Mucosa of descending colon (tissue), 3 donors: ENCODE results near the gene BSCL2. TPM values are rescaled to one million over a fixed set of nuclear protein-coding genes. Genes with fewer than 3 reads are reported as not detected.
"Not testable (repeated sequence)": the region's sequence is repeated elsewhere in the genome, so short reads cannot be mapped to it uniquely, and the experiment has no call there.

ENCODE experiments used
- ATAC-seq: fragments of 200-7000 bp; cut with Tn5 transposase; one replicate; pipeline ENCODE4 v1.9.1; 2020; ENCODE audit warnings: mild to moderate bottlenecking, moderate library complexity
- DNase-seq, 3 donors: peaks; one replicate each; pipeline ENCODE4 v3.0.0-alpha.2; 2020
- H3K36me3 ChIP-seq: fragments of 200-600 bp; one replicate; pipeline ENCODE4 v1.8.0; 2021; ENCODE audit warnings: low read depth, mild to moderate bottlenecking
- H3K4me1 ChIP-seq: fragments of 200-600 bp; one replicate; pipeline ENCODE4 v1.8.0; 2021; ENCODE audit warnings: low read depth, mild to moderate bottlenecking
- H3K4me3 ChIP-seq: fragments of 200-600 bp; one replicate; pipeline ENCODE4 v1.8.0; 2021; ENCODE audit warnings: mild to moderate bottlenecking
- H3K9me3 ChIP-seq: fragments of 200-600 bp; one replicate; pipeline ENCODE4 v1.8.0; 2021; ENCODE audit warnings: mild to moderate bottlenecking
- CTCF ChIP-seq: fragments of 200-600 bp; IDR thresholded peaks from one replicate; pipeline ENCODE4 v1.8.0; 2022; ENCODE audit warnings: antibody characterized with exemption, mild to moderate bottlenecking
- intact Hi-C, 2 donors: fragments of 100-400 bp; cut with DNase I in 1 of 2; cut with micrococcal nuclease in 1 of 2; formaldehyde crosslinking; loops; one replicate each; pipeline versions ENCODE4 v1.11.0 to v1.11.1; 2022; cut with DNase I, micrococcal nuclease
- total RNA-seq, 3 donors: library from RNA; stranded (reverse); fragmentation: NEBNext Ultra II Directional in 2 of 3; extraction: Animal tissue kit (Norgen Biotek cat#: 25700) in 2 of 3; gene quantifications; one replicate each; pipeline versions ENCODE4 v1.2.1 to v1.2.4, GENCODE V29; 2021 to 2023
- donor health status: DM: no; HTN: no; CAD: no; lungs with moderate emphysema.
- donor health status: DM: no; HTN: no; CAD: no.
- donor health status: DM: no; HTN: yes; CAD: no.

Gene BSCL2
- total RNA-seq, 3 donors from 2014 or later = 59.0 to 63.4 (median 61.0) TPM

GRCh38 chr11:62752177-62752785 is 45.1 kb upstream of the BSCL2 start:
- DNase-seq = peak in 1 of 3 donors; percentile 37
- no peak for ATAC-seq
- H3K4me1 ChIP-seq = peaks cover 13% of the 10 kb centered on the region
- H3K9me3 ChIP-seq = no peaks in the 10 kb centered on the region
- no peak overlapping the region for H3K4me3 ChIP-seq
- TF ChIP-seq CTCF = no peak
- H3K36me3 ChIP-seq = no peaks in the 10 kb centered on the region
- intact Hi-C loops = no loop called here

- H3K4me3 ChIP-seq, H3K36me3 ChIP-seq, DNase-seq, H3K9me3 ChIP-seq, ATAC-seq, intact Hi-C loops: not testable (repeated sequence)
- peaks cover 13% of the 10 kb centered on the region for H3K4me1 ChIP-seq
These were observed 42.7 kb upstream of the BSCL2 start for GRCh38 chr11:62749931-62750330.

- Histone ChIP-seq H3K9me3 (no peaks in the 10 kb centered on the region), H3K36me3 (no peaks in the 10 kb centered on the region), H3K4me3 (no peak overlapping the region), H3K4me1 (peaks cover 2% of the 10 kb centered on the region)
- TF ChIP-seq CTCF = no peak
- DNase-seq (no peak), ATAC-seq (no peak)
- intact Hi-C loops = no loop called here
These were observed 40.4 kb upstream of the BSCL2 start for GRCh38 chr11:62747475-62748160.

- intact Hi-C loops = no loop called here
- DNase-seq (no peak), ATAC-seq (no peak)
- Histone ChIP-seq H3K4me1 (no peaks in the 10 kb centered on the region), H3K9me3 (no peaks in the 10 kb centered on the region), H3K4me3 (no peak overlapping the region), H3K36me3 (peaks cover 10% of the 10 kb centered on the region)
- no peak for TF ChIP-seq CTCF
These were observed 30.0 kb upstream of the BSCL2 start for GRCh38 chr11:62737196-62737595.

GRCh38 chr11:62732830-62733229 is 25.6 kb upstream of the BSCL2 start:
- no peaks in the 10 kb centered on the region for H3K9me3 ChIP-seq
- H3K36me3 ChIP-seq = peaks cover 4% of the 10 kb centered on the region
- DNase-seq = no peak
- H3K4me1 ChIP-seq = peaks cover 18% of the 10 kb centered on the region
- H3K4me3 ChIP-seq = no peak overlapping the region
- intact Hi-C loops = no loop called here
- ATAC-seq = no peak
- TF ChIP-seq CTCF = no peak

GRCh38 chr11:62730076-62730475 is 22.9 kb upstream of the BSCL2 start:
- intact Hi-C loops, H3K9me3 ChIP-seq, H3K4me3 ChIP-seq, H3K36me3 ChIP-seq, DNase-seq, ATAC-seq: not testable (repeated sequence)
- peaks cover 23% of the 10 kb centered on the region for H3K4me1 ChIP-seq
